Measurements from ENCODE around the gene GABRG3. TPM values are rescaled to one million over a fixed set of nuclear protein-coding genes. Genes with fewer than 3 reads are reported as not detected.

Gene GABRG3
- total and polyA plus RNA-seq, 2 of the 4 experiments (the other 2 are of a cell fraction), result not detected

DNA sequence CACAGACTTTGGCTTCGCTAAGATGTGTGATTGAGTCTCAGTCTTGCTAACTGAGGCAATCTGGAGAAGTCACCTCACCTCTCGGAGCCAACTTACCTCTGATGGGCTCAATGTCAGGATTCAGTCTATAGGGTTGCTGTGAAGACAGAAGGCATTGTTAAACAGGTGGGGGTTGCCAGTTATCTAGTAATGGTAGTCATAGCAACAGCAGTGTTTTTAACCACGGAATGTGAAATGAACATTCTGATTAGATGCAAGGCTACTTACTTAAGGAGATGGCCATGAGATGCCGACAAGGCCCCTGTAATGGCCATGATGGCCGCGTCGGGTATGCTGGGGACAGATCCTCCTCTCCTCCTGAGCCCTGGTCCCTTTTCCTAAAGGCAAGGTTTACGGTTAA, 243.1 kb downstream of the GABRG3 start:
- no TSS peak for BruUV-seq (replicated peaks)
- no peak overlapping the region for H3K9ac ChIP-seq (ENCODE audit: low read depth, low read length)
- no peaks in the 10 kb centered on the region for H3K4me1 ChIP-seq (ENCODE audit: control insufficient read depth, insufficient read depth, low read length)
- no peaks in the 10 kb centered on the region for H3K36me3 ChIP-seq (ENCODE audit: control insufficient read depth, insufficient read depth, low read length)
- no peak overlapping the region for H2BK120ac ChIP-seq (ENCODE audit: low read depth, low read length)
- DNase-seq, result no peak
- H3K4me3 ChIP-seq (ENCODE audit: insufficient read depth, low read depth, low read length), result no peak overlapping the region
- no peak overlapping the region for H3K23ac ChIP-seq (ENCODE audit: low read depth, low read length)
- no peak overlapping the region for H4K5ac ChIP-seq (ENCODE audit: low read depth, low read length)
- in situ Hi-C loops (cut with MboI; ENCODE audit: low sequenced_read_pairs) (no loop called here), intact Hi-C loops (cut with micrococcal nuclease) (no loop called here), dilution Hi-C loops (cut with HindIII; ENCODE audit: low sequenced_read_pairs, unreplicated experiment) (no loop called here)
- H3K9me3 ChIP-seq (ENCODE audit: control insufficient read depth, insufficient read depth, low read length), result peaks cover 43% of the 10 kb centered on the region
- H4K91ac ChIP-seq (ENCODE audit: insufficient read depth, low read depth, low read length), result no peak overlapping the region
- no peaks in the 10 kb centered on the region for H3K79me1 ChIP-seq (ENCODE audit: low read depth in 1 of 2, low read length in 2 of 2)
- H4K20me1 ChIP-seq (ENCODE audit: insufficient read depth, low read length), result no peaks in the 10 kb centered on the region
- no peak overlapping the region for H2BK20ac ChIP-seq (ENCODE audit: low read depth, low read length)
- CTCF ChIA-PET, result interaction anchor here (0.7 kb wide), 1 partner anchor 16 kb away, joined by 4 read pairs; no protein-coding TSS in a partner anchor
- no peak for ATAC-seq (ENCODE audit: low read depth)
- no CpG with 5 or more reads among the region's 8 CpGs for WGBS, 2 experiments (ENCODE audit: extremely low coverage in 2 of 2, insufficient read length in 1 of 2)
- no peaks in the 10 kb centered on the region for H3K27me3 ChIP-seq (ENCODE audit: control insufficient read depth, insufficient read depth, low read length)
- no peak overlapping the region for H3K18ac ChIP-seq (ENCODE audit: low read depth, low read length)
- no peak overlapping the region for H3K27ac ChIP-seq (ENCODE audit: insufficient read depth, low read length)
- no peak overlapping the region for H3K14ac ChIP-seq (replicated peaks; ENCODE audit: low read depth, low read length)
- TF ChIP-seq FOS (IDR thresholded peaks at IDR 0.05; ENCODE audit: low read depth, low read length) (no peak), BHLHE40 (IDR thresholded peaks at IDR 0.05; ENCODE audit: low read depth, low read length) (no peak), POLR2A (IDR thresholded peaks at IDR 0.05; ENCODE audit: low read depth, low read length) (no peak), SMC3 (IDR thresholded peaks at IDR 0.05; ENCODE audit: low read depth, low read length) (no peak), MAZ (IDR thresholded peaks at IDR 0.05; ENCODE audit: borderline replicate concordance, low read depth, low read length) (no peak), RAD21 (IDR thresholded peaks at IDR 0.05; ENCODE audit: low read length) (no peak), MXI1 (IDR thresholded peaks at IDR 0.05; ENCODE audit: borderline replicate concordance, low read depth, low read length) (no peak), RCOR1 (IDR thresholded peaks at IDR 0.05; ENCODE audit: insufficient replicate concordance, low read length) (no peak), CHD1 (IDR thresholded peaks at IDR 0.05; ENCODE audit: low read depth, low read length) (no peak), MAFK (IDR thresholded peaks at IDR 0.05; ENCODE audit: low read depth, low read length) (no peak), NFE2L2 (IDR thresholded peaks at IDR 0.05; ENCODE audit: low read depth, low read length) (no peak), CEBPB (IDR thresholded peaks at IDR 0.05; ENCODE audit: low read depth, low read length) (no peak)
- TF ChIP-seq, protein P1, sequence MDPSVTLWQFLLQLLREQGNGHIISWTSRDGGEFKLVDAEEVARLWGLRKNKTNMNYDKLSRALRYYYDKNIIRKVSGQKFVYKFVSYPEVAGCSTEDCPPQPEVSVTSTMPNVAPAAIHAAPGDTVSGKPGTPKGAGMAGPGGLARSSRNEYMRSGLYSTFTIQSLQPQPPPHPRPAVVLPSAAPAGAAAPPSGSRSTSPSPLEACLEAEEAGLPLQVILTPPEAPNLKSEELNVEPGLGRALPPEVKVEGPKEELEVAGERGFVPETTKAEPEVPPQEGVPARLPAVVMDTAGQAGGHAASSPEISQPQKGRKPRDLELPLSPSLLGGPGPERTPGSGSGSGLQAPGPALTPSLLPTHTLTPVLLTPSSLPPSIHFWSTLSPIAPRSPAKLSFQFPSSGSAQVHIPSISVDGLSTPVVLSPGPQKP (IDR thresholded peaks at IDR 0.05; ENCODE audit: borderline replicate concordance, low read depth, low read length), result no peak
- TF ChIP-seq, protein P2, sequence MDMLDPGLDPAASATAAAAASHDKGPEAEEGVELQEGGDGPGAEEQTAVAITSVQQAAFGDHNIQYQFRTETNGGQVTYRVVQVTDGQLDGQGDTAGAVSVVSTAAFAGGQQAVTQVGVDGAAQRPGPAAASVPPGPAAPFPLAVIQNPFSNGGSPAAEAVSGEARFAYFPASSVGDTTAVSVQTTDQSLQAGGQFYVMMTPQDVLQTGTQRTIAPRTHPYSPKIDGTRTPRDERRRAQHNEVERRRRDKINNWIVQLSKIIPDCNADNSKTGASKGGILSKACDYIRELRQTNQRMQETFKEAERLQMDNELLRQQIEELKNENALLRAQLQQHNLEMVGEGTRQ (IDR thresholded peaks at IDR 0.05; ENCODE audit: low read depth, low read length), result no peak
- TF ChIP-seq, protein P3, sequence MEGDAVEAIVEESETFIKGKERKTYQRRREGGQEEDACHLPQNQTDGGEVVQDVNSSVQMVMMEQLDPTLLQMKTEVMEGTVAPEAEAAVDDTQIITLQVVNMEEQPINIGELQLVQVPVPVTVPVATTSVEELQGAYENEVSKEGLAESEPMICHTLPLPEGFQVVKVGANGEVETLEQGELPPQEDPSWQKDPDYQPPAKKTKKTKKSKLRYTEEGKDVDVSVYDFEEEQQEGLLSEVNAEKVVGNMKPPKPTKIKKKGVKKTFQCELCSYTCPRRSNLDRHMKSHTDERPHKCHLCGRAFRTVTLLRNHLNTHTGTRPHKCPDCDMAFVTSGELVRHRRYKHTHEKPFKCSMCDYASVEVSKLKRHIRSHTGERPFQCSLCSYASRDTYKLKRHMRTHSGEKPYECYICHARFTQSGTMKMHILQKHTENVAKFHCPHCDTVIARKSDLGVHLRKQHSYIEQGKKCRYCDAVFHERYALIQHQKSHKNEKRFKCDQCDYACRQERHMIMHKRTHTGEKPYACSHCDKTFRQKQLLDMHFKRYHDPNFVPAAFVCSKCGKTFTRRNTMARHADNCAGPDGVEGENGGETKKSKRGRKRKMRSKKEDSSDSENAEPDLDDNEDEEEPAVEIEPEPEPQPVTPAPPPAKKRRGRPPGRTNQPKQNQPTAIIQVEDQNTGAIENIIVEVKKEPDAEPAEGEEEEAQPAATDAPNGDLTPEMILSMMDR (conservative IDR thresholded peaks at IDR 0.05; ENCODE audit: low read depth, low read length), result no peak
- POLR2A ChIA-PET (ENCODE audit: unreplicated experiment), result no interaction called here
- no peak overlapping the region for H2AFZ ChIP-seq (replicated peaks; ENCODE audit: low read length, poor library complexity)
- H2AK9ac ChIP-seq (replicated peaks; ENCODE audit: low read depth, low read length, poor library complexity), result no peak overlapping the region
- no peak overlapping the region for H2AK5ac ChIP-seq (ENCODE audit: low read depth, low read length)
- H3K4me2 ChIP-seq (ENCODE audit: low read depth, low read length), result no peak overlapping the region
- H2BK5ac ChIP-seq (ENCODE audit: low read depth, low read length, poor library complexity, severe bottlenecking), result no peak overlapping the region
- H3K4ac ChIP-seq (ENCODE audit: low read depth, low read length), result no peak overlapping the region
- no peak overlapping the region for H4K8ac ChIP-seq (ENCODE audit: low read depth in 2 of 2, low read length in 2 of 2)
- H2BK15ac ChIP-seq (ENCODE audit: low read depth, low read length), result no peak overlapping the region
- H3K9me1 ChIP-seq (ENCODE audit: insufficient read depth, low read length), result no peaks in the 10 kb centered on the region
- H3K56ac ChIP-seq (ENCODE audit: extremely low read depth, insufficient read depth, low read length), result no peak overlapping the region

Measured in IMR-90 (cell line).